A549 (cell line): ENCODE measurements around the gene ADNP2. TPM values are rescaled to one million over a fixed set of nuclear protein-coding genes. Genes with fewer than 3 reads are reported as not detected.
A peak's percentile ranks its signal among the peaks of the same experiment; 100 is the strongest.

Experiments
- ATAC-seq, 2 experiments: fragments of 200-7000 bp in 1 of 2; fragments of >200 bp in 1 of 2; cut with Nextera tagmentation in 1 of 2; cut with Tn5 transposase in 1 of 2; 3 replicates each; pipeline versions ENCODE4 v1.8.0 to v1.9.1; 2018 to 2020; ENCODE audit warnings: mild to moderate bottlenecking in 1 of 2, moderate library complexity in 1 of 2
- CTCF ChIA-PET: fragments of 300-600 bp; sonication (Branson Sonifier 250); formaldehyde crosslinking; extraction: SDS; loops from one replicate; lab custom pipeline; 2021; ENCODE audit warnings: antibody characterized with exemption, inconsistent platforms; lab: Yijun Ruan, JAX
- POLR2A ChIA-PET: fragments of 350-600 bp; formaldehyde crosslinking; extraction: SDS; loops from one replicate; lab custom pipeline; 2021; ENCODE audit warnings: antibody characterized with exemption, inconsistent platforms; lab: Yijun Ruan, JAX
- DNase-seq, 2 experiments: peaks; one replicate each; pipeline versions ENCODE4 v3.0.0 to v3.0.0-alpha.2; 2011 to 2016; ENCODE audit warnings: low read depth in 1 of 2, low spot score in 1 of 2
- FAIRE-seq: peaks from 2 replicates; lab custom pipeline; 2011; peaks lifted over from hg19 to GRCh38; lab: Jason Lieb, UNC
- H3K27ac ChIP-seq, 2 experiments: fragments of >200 bp; sonication (Bioruptor Twin); formaldehyde crosslinking; 3 replicates each; pipeline ENCODE4 v1.5.1; 2016 to 2017
- H3K4me1 ChIP-seq: fragments of >200 bp; sonication (Bioruptor Twin); formaldehyde crosslinking; 3 replicates; pipeline ENCODE4 v1.6.1; 2016
- H3K4me2 ChIP-seq: fragments of >200 bp; sonication (Bioruptor Twin); formaldehyde crosslinking; 3 replicates; pipeline ENCODE4 v1.6.1; 2016
- H3K4me3 ChIP-seq: fragments of >200 bp; sonication (Bioruptor Twin); formaldehyde crosslinking; 3 replicates; pipeline ENCODE4 v1.5.1; 2016
- H3K9me3 ChIP-seq: fragments of >200 bp; sonication (Bioruptor Twin); formaldehyde crosslinking; 3 replicates; pipeline ENCODE4 v1.6.1; 2016
- CEBPB ChIP-seq, 2 experiments: fragments of >200 bp in 1 of 2; sonication (Bioruptor Twin) in 1 of 2; formaldehyde crosslinking in 1 of 2; IDR thresholded peaks; 2 replicates each; pipeline ENCODE4 v1.6.1; 2012 to 2016
- GATA3 ChIP-seq: IDR thresholded peaks from 2 replicates; pipeline ENCODE4 v1.6.1; 2012; ENCODE audit warnings: borderline replicate concordance
- HOXA7 ChIP-seq: fragments of 250-450 bp; sonication (Bioruptor Pico); IDR thresholded peaks from 2 replicates; pipeline ENCODE4 v1.5.0; 2020; ENCODE audit warnings: mild to moderate bottlenecking, moderate library complexity
- HOXB5 ChIP-seq: fragments of 250-450 bp; sonication (Bioruptor Pico); IDR thresholded peaks from 2 replicates; pipeline ENCODE4 v1.5.0; 2020; ENCODE audit warnings: mild to moderate bottlenecking, moderate library complexity
- JUNB ChIP-seq: fragments of >200 bp; sonication (Bioruptor Twin); formaldehyde crosslinking; IDR thresholded peaks from 2 replicates; pipeline ENCODE4 v1.6.1; 2016
- MAFK ChIP-seq: fragments of 450-650 bp; IDR thresholded peaks from 2 replicates; pipeline ENCODE4 v1.6.1; 2014; ENCODE audit not compliant: partially characterized antibody
- NPAS2 ChIP-seq: fragments of 250-450 bp; sonication (Bioruptor Pico); IDR thresholded peaks from 2 replicates; pipeline ENCODE4 v1.8.0; 2022; ENCODE audit warnings: mild to moderate bottlenecking, moderate library complexity, borderline replicate concordance
- POLR2A ChIP-seq: IDR thresholded peaks from 2 replicates; pipeline ENCODE4 v1.6.1; 2012; ENCODE audit warnings: mild to moderate bottlenecking, low read length
- RARB ChIP-seq: fragments of 250-450 bp; sonication (Bioruptor Pico); IDR thresholded peaks from 2 replicates; pipeline ENCODE4 v1.8.0; 2021; ENCODE audit warnings: mild to moderate bottlenecking, moderate library complexity
- TFCP2L1 ChIP-seq: fragments of 250-450 bp; sonication (Bioruptor Pico); IDR thresholded peaks from 2 replicates; pipeline ENCODE4 v1.5.0; 2021; ENCODE audit warnings: mild to moderate bottlenecking
- ZC3H11A ChIP-seq: fragments of 450-650 bp; IDR thresholded peaks from 2 replicates; pipeline ENCODE4 v1.6.1; 2014; ENCODE audit warnings: antibody characterized with exemption, mild to moderate bottlenecking
- ZSCAN20 ChIP-seq: fragments of 250-450 bp; sonication (Bioruptor Pico); IDR thresholded peaks from 2 replicates; pipeline ENCODE4 v1.8.0; 2022; ENCODE audit warnings: mild to moderate bottlenecking, moderate library complexity
- WGBS: methylation state at CpG from one replicate; pipeline ENCODE4 v1.1.6; 2017; ENCODE audit errors: missing lambda C conversion rate; 5-methylcytosine and 5-hydroxymethylcytosine counted together
- polyA plus RNA-seq, 4 experiments: library from polyadenylated mRNA; depleted of rRNA in 3 of 4; stranded (reverse); fragments of >200 nt; fragmentation: RNase III in 1 of 4; extraction: RNeasy Plus Mini Kit Qiagen cat#74134 plus additional on column Dnase treatment in 1 of 4; gene quantifications; 2 replicates in 3 of 4; 3 replicates in 1 of 4; pipeline ENCODE4 v1.2.3, GENCODE V29; 2011 to 2017
- TF ChIP-seq, protein P1 (sequence below): fragments of 250-450 bp; sonication (Bioruptor Pico); IDR thresholded peaks from 2 replicates; pipeline ENCODE4 v1.5.0; 2020; ENCODE audit warnings: low read depth, mild to moderate bottlenecking, moderate library complexity
- TF ChIP-seq, protein P2 (sequence below): fragments of 450-650 bp; IDR thresholded peaks from 2 replicates; pipeline ENCODE4 v1.6.1; 2014; ENCODE audit warnings: antibody characterized with exemption

The ADNP2 gene
- polyA plus RNA-seq, 2 of the 4 experiments (the other 2 are of a cell fraction): 9.8 to 9.9 TPM

DNA sequence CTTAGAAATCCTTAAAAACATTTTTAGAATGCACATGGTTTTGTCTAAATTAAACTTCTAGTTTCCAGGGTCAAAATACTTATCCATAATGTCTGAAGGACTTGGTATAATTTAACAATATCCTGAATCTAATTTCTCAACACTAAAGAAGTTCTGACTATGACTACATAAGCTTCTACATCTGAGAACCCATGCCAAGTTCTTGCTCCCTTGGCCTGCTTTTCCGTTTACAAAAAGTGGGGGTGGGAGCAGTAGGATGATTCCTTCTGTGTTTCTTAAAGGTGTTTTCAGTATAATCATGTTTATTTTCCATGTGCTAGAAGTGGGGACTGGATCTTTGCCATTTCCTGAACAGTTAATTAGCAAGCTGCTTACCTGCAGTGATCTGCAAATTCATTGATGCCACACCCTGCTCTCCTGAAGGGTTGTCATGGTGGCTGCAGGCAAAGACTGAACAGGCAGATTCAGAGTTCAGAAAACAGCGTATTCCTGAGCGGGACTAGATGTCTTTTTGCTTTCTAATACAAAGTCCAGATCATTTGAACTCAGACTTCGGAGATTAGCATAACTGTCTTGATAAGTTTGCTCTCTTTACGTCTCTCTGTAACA, 36.2 kb downstream of the ADNP2 start:
- POLR2A ChIA-PET: no interaction called here
- WGBS: 81% methylated on average over 5 of the region's 5 CpGs

DNA sequence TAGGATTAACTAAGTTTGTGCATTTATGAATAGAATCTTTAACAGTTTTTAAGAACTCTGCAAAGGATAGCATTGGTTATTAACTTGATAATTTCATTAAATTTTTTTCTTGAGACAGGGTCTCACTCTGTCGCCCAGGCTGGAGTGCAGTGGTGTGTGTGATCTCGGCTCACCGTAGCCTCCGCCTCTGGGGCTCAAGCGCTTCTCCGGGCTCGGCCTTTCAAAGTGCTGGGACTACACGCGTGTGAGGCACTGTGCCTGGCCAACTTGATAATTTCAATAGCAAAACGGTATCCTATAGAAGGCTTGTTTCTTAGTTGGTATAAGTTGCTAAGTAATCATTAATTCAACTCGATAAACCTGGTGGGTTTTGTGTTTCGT, 38.0 kb downstream of the ADNP2 start:
- Histone ChIP-seq H3K4me2 (peak overlapping the region; percentile 64), H3K4me3 (peak overlapping the region; percentile 56), H3K27ac (peak overlapping the region in 1 of 2 experiments; percentile 79; a peak in 3 of 6 replicates), H3K9me3 (no peaks in the 10 kb centered on the region)
- peak; percentile 27 to 53; a peak in 4 of 6 replicates for ATAC-seq
- DNase-seq: no peak
- CTCF ChIA-PET: interaction anchor here (1.5 to 1.6 kb wide), 2 partner anchors 10 kb away, joined by 7 read pairs; no protein-coding TSS in a partner anchor
- no peak for FAIRE-seq
- 68% methylated on average over 12 of the region's 12 CpGs for WGBS
- TF ChIP-seq ZC3H11A (no peak), RARB (CRISPR knock-in tag) (no peak), MAFK (peak; percentile 10)
- TF ChIP-seq, all 56 proteins: peak for 1
- POLR2A ChIA-PET: interaction anchor here (0.9 to 1.3 kb wide), 2 partner anchors 14 to 158 kb away, joined by 3 read pairs; no protein-coding TSS in a partner anchor
- H3K4me1 ChIP-seq: no peaks in the 10 kb centered on the region

More for the DNA sequence above, 36.2 kb downstream of the ADNP2 start:
- H3K27ac ChIP-seq: no peak overlapping the region
- CTCF ChIA-PET: interaction anchor here (1.5 kb wide), 1 partner anchor 12 kb away, joined by 7 read pairs; no protein-coding TSS in a partner anchor
- H3K9me3 ChIP-seq: no peaks in the 10 kb centered on the region
- H3K4me1 ChIP-seq: no peaks in the 10 kb centered on the region
- no peak for ATAC-seq
- no peak overlapping the region for H3K4me3 ChIP-seq
- no peak for FAIRE-seq
- no peak overlapping the region for H3K4me2 ChIP-seq
- TF ChIP-seq HOXB5 (no peak), ZSCAN20 (CRISPR knock-in tag) (no peak), TFCP2L1 (CRISPR knock-in tag) (no peak), HOXA7 (CRISPR knock-in tag) (no peak), GATA3 (no peak), ZC3H11A (no peak), CEBPB (IDR thresholded peaks at IDR 0.05) (no peak), JUNB (no peak)
- TF ChIP-seq, protein P1, sequence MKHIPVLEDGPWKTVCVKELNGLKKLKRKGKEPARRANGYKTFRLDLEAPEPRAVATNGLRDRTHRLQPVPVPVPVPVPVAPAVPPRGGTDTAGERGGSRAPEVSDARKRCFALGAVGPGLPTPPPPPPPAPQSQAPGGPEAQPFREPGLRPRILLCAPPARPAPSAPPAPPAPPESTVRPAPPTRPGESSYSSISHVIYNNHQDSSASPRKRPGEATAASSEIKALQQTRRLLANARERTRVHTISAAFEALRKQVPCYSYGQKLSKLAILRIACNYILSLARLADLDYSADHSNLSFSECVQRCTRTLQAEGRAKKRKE: no peak
- TF ChIP-seq, protein P2, sequence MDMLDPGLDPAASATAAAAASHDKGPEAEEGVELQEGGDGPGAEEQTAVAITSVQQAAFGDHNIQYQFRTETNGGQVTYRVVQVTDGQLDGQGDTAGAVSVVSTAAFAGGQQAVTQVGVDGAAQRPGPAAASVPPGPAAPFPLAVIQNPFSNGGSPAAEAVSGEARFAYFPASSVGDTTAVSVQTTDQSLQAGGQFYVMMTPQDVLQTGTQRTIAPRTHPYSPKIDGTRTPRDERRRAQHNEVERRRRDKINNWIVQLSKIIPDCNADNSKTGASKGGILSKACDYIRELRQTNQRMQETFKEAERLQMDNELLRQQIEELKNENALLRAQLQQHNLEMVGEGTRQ: no peak
- no peak for DNase-seq

DNA sequence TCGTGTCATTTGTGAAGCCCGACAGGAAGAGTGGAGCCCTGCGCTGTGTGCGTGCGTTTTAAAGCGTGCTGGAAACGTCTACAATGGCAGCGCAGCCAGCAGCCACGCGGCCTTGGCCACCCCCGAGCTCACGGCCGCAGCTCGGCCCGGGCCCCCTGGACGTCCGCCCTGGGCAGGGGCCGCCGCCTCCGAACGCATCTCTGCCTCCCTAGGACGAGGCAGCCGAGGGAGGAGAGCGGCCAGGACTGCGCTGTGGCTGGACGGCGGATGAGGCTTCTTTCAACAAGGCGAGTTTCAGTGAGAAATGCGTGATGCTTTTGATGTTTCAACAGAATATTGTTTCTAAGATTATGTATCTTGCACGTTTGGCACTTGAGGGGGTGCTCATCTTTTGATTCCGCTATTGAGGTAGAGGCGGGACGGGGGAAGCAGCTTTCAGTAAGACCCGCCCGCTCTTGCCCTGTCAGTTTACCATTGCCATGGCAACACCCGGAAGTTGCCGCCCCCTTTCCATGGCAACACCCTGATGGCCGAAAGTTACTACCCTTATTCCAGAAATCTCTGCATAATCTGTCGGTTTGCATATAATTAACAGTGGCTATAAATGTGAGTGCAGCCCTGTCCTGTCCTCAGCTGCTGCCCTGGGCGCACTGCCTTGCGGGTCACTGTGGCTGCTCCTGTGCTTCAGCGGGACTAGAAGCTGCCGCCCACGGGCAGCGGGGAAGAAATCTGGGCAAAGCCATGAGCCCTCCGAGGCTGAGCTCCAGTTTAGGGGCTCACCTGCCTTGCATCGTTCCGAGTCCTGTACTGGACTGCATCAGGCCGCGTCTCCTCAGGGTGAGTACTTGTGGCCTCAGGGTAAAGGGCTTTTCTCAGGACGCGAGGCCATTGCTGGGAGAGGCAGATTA, 38.6 kb downstream of the ADNP2 start:
- peak; percentile 23 to 62 for DNase-seq
- ChIA-PET POLR2A (interaction anchor here (0.9 to 1.3 kb wide), 3 partner anchors 14 to 159 kb away, joined by 3 read pairs; no protein-coding TSS in a partner anchor), CTCF (interaction anchor here (1.6 kb wide), 1 partner anchor 10 kb away, joined by 7 read pairs; no protein-coding TSS in a partner anchor)
- 56% methylated on average over 40 of the region's 52 CpGs for WGBS
- TF ChIP-seq POLR2A (peak; percentile 89), NPAS2 (CRISPR knock-in tag) (no peak), RARB (CRISPR knock-in tag) (no peak)
- Histone ChIP-seq H3K4me1 (no peaks in the 10 kb centered on the region), H3K4me2 (peak overlapping the region; percentile 64), H3K4me3 (peak overlapping the region; percentile 56), H3K27ac (peak overlapping the region; percentile 57 to 79), H3K9me3 (no peaks in the 10 kb centered on the region)
- peak; percentile 89 to 90 for ATAC-seq
- FAIRE-seq: no peak
